H1 (cell line): ENCODE data around the gene ERICH2. TPM values are rescaled to one million over a fixed set of nuclear protein-coding genes. Genes with fewer than 3 reads are reported as not detected.
A peak's percentile ranks its signal among the peaks of the same experiment; 100 is the strongest.

Source experiments
- CTCF ChIA-PET: fragments of 300-600 bp; sonication (Branson Sonifier 250); formaldehyde crosslinking; loops from one replicate; lab custom pipeline; 2021; ENCODE audit not compliant: partially characterized antibody; lab: Charles Lee
- POLR2A ChIA-PET: fragments of 300-600 bp; sonication (Branson Sonifier 250); formaldehyde crosslinking; loops from one replicate; lab custom pipeline; 2021; ENCODE audit warnings: inconsistent platforms; ENCODE audit not compliant: partially characterized antibody; lab: Charles Lee
- DNase-seq, 2 experiments: peaks; one replicate each; pipeline versions ENCODE4 v3.0.0 to v3.0.0-alpha.2; 2010 to 2022; ENCODE audit warnings: low spot score in 2 of 2, low read depth in 1 of 2, mixed read lengths in 1 of 2
- FAIRE-seq: peaks from 2 replicates; lab custom pipeline; 2011; peaks lifted over from hg19 to GRCh38; lab: Jason Lieb, UNC
- H2AFZ ChIP-seq: 2 replicates; pipeline ENCODE4 v1.8.1; 2012; ENCODE audit warnings: low read length, inconsistent platforms
- H2AK5ac ChIP-seq: 2 replicates; pipeline ENCODE4 v1.6.1; 2013; ENCODE audit warnings: low read depth, low read length
- H2BK120ac ChIP-seq: replicated peaks from 2 replicates; pipeline ENCODE3; 2013; ENCODE audit warnings: low read depth, low read length, inconsistent platforms
- H2BK12ac ChIP-seq: 2 replicates; pipeline ENCODE4 v1.6.1; 2013; ENCODE audit warnings: low read depth, low read length
- H2BK15ac ChIP-seq: 2 replicates; pipeline ENCODE4 v1.6.1; 2013; ENCODE audit warnings: low read length
- H2BK20ac ChIP-seq: 2 replicates; pipeline ENCODE4 v1.6.1; 2013; ENCODE audit warnings: low read length
- H2BK5ac ChIP-seq: 2 replicates; pipeline ENCODE4 v1.6.1; 2013; ENCODE audit warnings: low read depth, low read length
- H3K14ac ChIP-seq: 2 replicates; pipeline ENCODE4 v1.6.1; 2013; ENCODE audit warnings: inconsistent platforms; ENCODE audit not compliant: insufficient read length
- H3K18ac ChIP-seq: 2 replicates; pipeline ENCODE4 v1.6.1; 2013; ENCODE audit warnings: low read length; ENCODE audit errors: extremely low read depth
- H3K23ac ChIP-seq: 2 replicates; pipeline ENCODE4 v1.6.1; 2013; ENCODE audit warnings: inconsistent platforms; ENCODE audit not compliant: insufficient read length
- H3K23me2 ChIP-seq: 2 replicates; pipeline ENCODE4 v1.6.1; 2013; ENCODE audit warnings: low read depth, low read length
- H3K27ac ChIP-seq: 2 replicates; pipeline ENCODE4 v1.6.1; 2011; ENCODE audit warnings: low read depth, low read length, inconsistent platforms
- H3K27me3 ChIP-seq, 4 experiments: replicated peaks in 1 of 4; 1 replicate in 1 of 4; 2 replicates in 3 of 4; pipeline versions ENCODE4 v1.6.1 to v1.8.1; 2011 to 2013; ENCODE audit warnings: low read length in 3 of 4, mild to moderate bottlenecking in 3 of 4, inconsistent platforms in 2 of 4, mixed read lengths in 2 of 4, moderate library complexity in 1 of 4; ENCODE audit not compliant: control insufficient read depth in 3 of 4, insufficient read depth in 3 of 4; ENCODE audit errors: extremely low read depth in 1 of 4
- H3K36me3 ChIP-seq, 4 experiments: 2 replicates each; pipeline versions ENCODE4 v1.6.1 to v1.8.1; 2011 to 2013; ENCODE audit warnings: mild to moderate bottlenecking in 4 of 4, low read length in 3 of 4, moderate library complexity in 2 of 4, control low read depth in 1 of 4, inconsistent platforms in 1 of 4; ENCODE audit not compliant: insufficient read depth in 4 of 4, control insufficient read depth in 2 of 4
- H3K4ac ChIP-seq: replicated peaks from 2 replicates; pipeline ENCODE3; 2013; ENCODE audit warnings: low read length, low read depth, mixed read lengths, inconsistent platforms; ENCODE audit not compliant: insufficient read length
- H3K4me1 ChIP-seq, 4 experiments: replicated peaks in 1 of 4; 1 replicate in 1 of 4; 2 replicates in 3 of 4; pipeline versions ENCODE4 v1.6.1 to v1.8.1; 2011 to 2013; ENCODE audit warnings: low read length in 3 of 4, inconsistent platforms in 2 of 4, mixed read lengths in 1 of 4; ENCODE audit not compliant: insufficient read depth in 4 of 4, control insufficient read depth in 3 of 4
- H3K4me2 ChIP-seq, 2 experiments: 2 replicates each; pipeline versions ENCODE4 v1.6.1 to v1.8.1; 2011 to 2013; ENCODE audit warnings: low read depth in 2 of 2, low read length in 2 of 2, control low read depth in 1 of 2, inconsistent platforms in 1 of 2, mild to moderate bottlenecking in 1 of 2; ENCODE audit not compliant: insufficient read depth in 1 of 2
- H3K4me3 ChIP-seq, 4 experiments: fragments of 200-600, 300-600 bp in 1 of 4; sonication (generic), shearing (Covaris generic), sonication (Bioruptor Twin) in 1 of 4; 2 replicates each; pipeline versions ENCODE4 v1.5.1 to v1.8.1; 2011 to 2016; ENCODE audit warnings: low read length in 4 of 4, low read depth in 3 of 4, control low read depth in 2 of 4, inconsistent platforms in 2 of 4, mild to moderate bottlenecking in 2 of 4, mixed read lengths in 1 of 4, moderate library complexity in 1 of 4; ENCODE audit not compliant: insufficient read depth in 2 of 4; ENCODE audit errors: extremely low read depth in 1 of 4
- H3K56ac ChIP-seq: replicated peaks from 2 replicates; pipeline ENCODE3; 2013; ENCODE audit warnings: low read depth, mild to moderate bottlenecking, mixed read lengths, low read length, inconsistent platforms; ENCODE audit not compliant: insufficient read length
- H3K79me1 ChIP-seq: 2 replicates; pipeline ENCODE4 v1.6.1; 2013; ENCODE audit warnings: low read depth, low read length, control low read depth
- H3K79me2 ChIP-seq, 2 experiments: 2 replicates each; pipeline versions ENCODE4 v1.6.1 to v1.8.1; 2012 to 2013; ENCODE audit warnings: low read length in 2 of 2, mild to moderate bottlenecking in 2 of 2, inconsistent platforms in 1 of 2; ENCODE audit not compliant: insufficient read depth in 2 of 2, control insufficient read depth in 1 of 2
- H3K9ac ChIP-seq, 4 experiments: replicated peaks in 1 of 4; 1 replicate in 1 of 4; 2 replicates in 3 of 4; pipeline versions ENCODE4 v1.6.1 to v1.8.1; 2011 to 2013; ENCODE audit warnings: low read depth in 3 of 4, low read length in 3 of 4, control low read depth in 2 of 4, mild to moderate bottlenecking in 2 of 4, moderate library complexity in 2 of 4, inconsistent platforms in 1 of 4; ENCODE audit errors: extremely low read depth in 1 of 4
- H3K9me3 ChIP-seq, 2 experiments: 2 replicates each; pipeline versions ENCODE4 v1.6.1 to v1.8.1; 2012 to 2013; ENCODE audit warnings: mild to moderate bottlenecking in 2 of 2, moderate library complexity in 2 of 2, control low read depth in 1 of 2, inconsistent platforms in 1 of 2, low read depth in 1 of 2, low read length in 1 of 2, mixed read lengths in 1 of 2; ENCODE audit not compliant: insufficient read depth in 2 of 2
- H4K20me1 ChIP-seq, 2 experiments: replicated peaks in 1 of 2; 2 replicates each; pipeline versions ENCODE3 to v1.8.1; 2011 to 2013; ENCODE audit warnings: inconsistent platforms in 2 of 2, low read length in 2 of 2, mild to moderate bottlenecking in 1 of 2; ENCODE audit not compliant: insufficient read depth in 2 of 2, control insufficient read depth in 1 of 2
- H4K5ac ChIP-seq: 2 replicates; pipeline ENCODE4 v1.6.1; 2013; ENCODE audit warnings: low read length, low read depth, mixed read lengths, inconsistent platforms; ENCODE audit not compliant: insufficient read length
- H4K8ac ChIP-seq: 2 replicates; pipeline ENCODE4 v1.8.0; 2013; ENCODE audit warnings: mild to moderate bottlenecking, moderate library complexity, low read length, inconsistent platforms; ENCODE audit not compliant: insufficient read depth; ENCODE audit errors: extremely low read depth
- H4K91ac ChIP-seq: replicated peaks from 2 replicates; pipeline ENCODE3; 2013; ENCODE audit warnings: low read length, mixed read lengths, inconsistent platforms; ENCODE audit not compliant: insufficient read length
- BACH1 ChIP-seq: IDR thresholded peaks from 2 replicates; pipeline ENCODE4 v1.6.1; 2012; ENCODE audit warnings: low read length, improper control_type of control experiment
- JUN ChIP-seq: IDR thresholded peaks from 2 replicates; pipeline ENCODE4 v1.6.1; 2011; ENCODE audit warnings: low read depth, mild to moderate bottlenecking, improper control_type of control experiment, low read length
- KDM4A ChIP-seq: IDR thresholded peaks from one replicate; pipeline ENCODE4 v1.7.1; 2012; ENCODE audit warnings: low read depth, mild to moderate bottlenecking, moderate library complexity, low read length, inconsistent platforms; ENCODE audit not compliant: severe bottlenecking
- NRF1 ChIP-seq: IDR thresholded peaks from 2 replicates; pipeline ENCODE4 v1.6.1; 2011; ENCODE audit warnings: mild to moderate bottlenecking, low read depth, low read length, improper control_type of control experiment
- WGBS, 2 experiments: shearing (Covaris generic) in 1 of 2; methylation state at CpG; one replicate each; pipeline versions ENCODE4 v1.1.6 to v1.1.7; 2013 to 2015; ENCODE audit warnings: low lambda C conversion rate in 2 of 2, mixed read lengths in 2 of 2, inconsistent platforms in 1 of 2, low coverage in 1 of 2, missing lambda C conversion rate in 1 of 2; ENCODE audit not compliant: insufficient replicate concordance in 2 of 2, insufficient coverage in 1 of 2, insufficient read length in 1 of 2; ENCODE audit errors: extremely low coverage in 1 of 2, missing lambda C conversion rate in 1 of 2; 5-methylcytosine and 5-hydroxymethylcytosine counted together
- polyA plus RNA-seq, 7 experiments: library from polyadenylated mRNA; depleted of rRNA in 3 of 7; stranded (reverse) in 5 of 7; unstranded in 2 of 7; fragments of >200 nt in 5 of 7; fragments of 200-250 nt in 2 of 7; gene quantifications; 1 replicate in 5 of 7; 2 replicates in 1 of 7; 4 replicates in 1 of 7; pipeline versions ENCODE4 v1.2.1 to v1.2.3, GENCODE V29; 2011 to 2013; ENCODE audit warnings: missing spikeins in 2 of 7, mixed read lengths in 2 of 7
- total RNA-seq: library from RNA; stranded (reverse); fragmentation: NEBNext Ultra II Directional; extraction: Animal tissue kit (Norgen Biotek cat#: 25700); gene quantifications from 2 replicates; pipeline ENCODE4 v1.2.1, GENCODE V29; 2021
- TF ChIP-seq, protein P1 (sequence below): IDR thresholded peaks from 2 replicates; pipeline ENCODE4 v1.6.1; 2012; ENCODE audit warnings: inconsistent platforms
- TF ChIP-seq, protein P2 (sequence below): IDR thresholded peaks from 2 replicates; pipeline ENCODE4 v1.6.1; 2012; ENCODE audit warnings: low read length, inconsistent platforms
- TF ChIP-seq, protein P3 (sequence below), 3 experiments: IDR thresholded peaks; 1 replicate in 2 of 3; 2 replicates in 1 of 3; pipeline versions ENCODE4 v1.5.1 to v1.6.1; 2011; ENCODE audit warnings: low read length in 3 of 3, mild to moderate bottlenecking in 3 of 3, inconsistent platforms in 2 of 3, low read depth in 1 of 3, moderate library complexity in 1 of 3; ENCODE audit not compliant: insufficient read depth in 1 of 3; ENCODE audit errors: control extremely low read depth in 1 of 3

The ERICH2 gene
- total and polyA plus RNA-seq, 2 of the 8 experiments (the other 6 are each of a cell fraction or from before 2014, with no cell fraction given): 0.20 to 2.1 TPM

DNA sequence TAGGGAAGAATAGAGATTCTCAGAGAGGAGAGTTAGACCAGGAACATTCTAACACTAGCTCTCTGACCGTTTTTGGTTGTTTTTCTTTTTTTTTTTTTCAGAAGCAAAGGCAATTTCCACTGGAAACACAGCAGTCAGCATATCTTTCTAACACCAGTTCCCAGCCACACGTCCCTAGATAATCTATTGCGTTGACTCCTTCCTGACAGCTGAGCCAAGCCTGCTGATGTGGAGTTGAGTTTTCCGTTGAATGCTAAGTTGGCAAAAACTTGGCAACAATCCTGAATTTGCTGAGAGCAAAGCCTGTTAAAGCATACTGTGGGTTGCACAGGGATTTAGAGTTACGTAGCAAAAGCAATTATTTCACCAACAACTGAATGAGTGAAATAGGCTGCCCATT lies 65.8 kb downstream of the ERICH2 start:
- no peaks in the 10 kb centered on the region for H3K27me3 ChIP-seq
- H3K23me2 ChIP-seq: no peaks in the 10 kb centered on the region
- no peak overlapping the region for H3K27ac ChIP-seq
- H3K18ac ChIP-seq: no peak overlapping the region
- H3K9me3 ChIP-seq: no peaks in the 10 kb centered on the region
- CTCF ChIA-PET: interaction anchor here (1.4 kb wide), 1 partner anchor 37 kb away, joined by 3 read pairs; no protein-coding TSS in a partner anchor
- POLR2A ChIA-PET: no interaction called here
- no peak overlapping the region for H4K5ac ChIP-seq
- TF ChIP-seq JUN: no peak
- TF ChIP-seq, protein P1, sequence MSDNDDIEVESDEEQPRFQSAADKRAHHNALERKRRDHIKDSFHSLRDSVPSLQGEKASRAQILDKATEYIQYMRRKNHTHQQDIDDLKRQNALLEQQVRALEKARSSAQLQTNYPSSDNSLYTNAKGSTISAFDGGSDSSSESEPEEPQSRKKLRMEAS: no peak
- TF ChIP-seq BACH1: no peak
- no peak for TF ChIP-seq NRF1
- no peak for TF ChIP-seq KDM4A
- TF ChIP-seq, protein P2, sequence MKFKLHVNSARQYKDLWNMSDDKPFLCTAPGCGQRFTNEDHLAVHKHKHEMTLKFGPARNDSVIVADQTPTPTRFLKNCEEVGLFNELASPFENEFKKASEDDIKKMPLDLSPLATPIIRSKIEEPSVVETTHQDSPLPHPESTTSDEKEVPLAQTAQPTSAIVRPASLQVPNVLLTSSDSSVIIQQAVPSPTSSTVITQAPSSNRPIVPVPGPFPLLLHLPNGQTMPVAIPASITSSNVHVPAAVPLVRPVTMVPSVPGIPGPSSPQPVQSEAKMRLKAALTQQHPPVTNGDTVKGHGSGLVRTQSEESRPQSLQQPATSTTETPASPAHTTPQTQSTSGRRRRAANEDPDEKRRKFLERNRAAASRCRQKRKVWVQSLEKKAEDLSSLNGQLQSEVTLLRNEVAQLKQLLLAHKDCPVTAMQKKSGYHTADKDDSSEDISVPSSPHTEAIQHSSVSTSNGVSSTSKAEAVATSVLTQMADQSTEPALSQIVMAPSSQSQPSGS: no peak
- TF ChIP-seq, protein P3, sequence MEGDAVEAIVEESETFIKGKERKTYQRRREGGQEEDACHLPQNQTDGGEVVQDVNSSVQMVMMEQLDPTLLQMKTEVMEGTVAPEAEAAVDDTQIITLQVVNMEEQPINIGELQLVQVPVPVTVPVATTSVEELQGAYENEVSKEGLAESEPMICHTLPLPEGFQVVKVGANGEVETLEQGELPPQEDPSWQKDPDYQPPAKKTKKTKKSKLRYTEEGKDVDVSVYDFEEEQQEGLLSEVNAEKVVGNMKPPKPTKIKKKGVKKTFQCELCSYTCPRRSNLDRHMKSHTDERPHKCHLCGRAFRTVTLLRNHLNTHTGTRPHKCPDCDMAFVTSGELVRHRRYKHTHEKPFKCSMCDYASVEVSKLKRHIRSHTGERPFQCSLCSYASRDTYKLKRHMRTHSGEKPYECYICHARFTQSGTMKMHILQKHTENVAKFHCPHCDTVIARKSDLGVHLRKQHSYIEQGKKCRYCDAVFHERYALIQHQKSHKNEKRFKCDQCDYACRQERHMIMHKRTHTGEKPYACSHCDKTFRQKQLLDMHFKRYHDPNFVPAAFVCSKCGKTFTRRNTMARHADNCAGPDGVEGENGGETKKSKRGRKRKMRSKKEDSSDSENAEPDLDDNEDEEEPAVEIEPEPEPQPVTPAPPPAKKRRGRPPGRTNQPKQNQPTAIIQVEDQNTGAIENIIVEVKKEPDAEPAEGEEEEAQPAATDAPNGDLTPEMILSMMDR (IDR thresholded peaks at IDR 0.05; ENCODE audit: control extremely low read depth in 1 of 3, insufficient read depth in 1 of 3, low read depth in 1 of 3, low read length in 3 of 3): 0 out of 4 replicates have a peak, but pooled peaks of 1 of the 3 experiments have one; percentile 1
- DNase-seq (no peak), FAIRE-seq (no peak)
- no peak overlapping the region for H3K4me2 ChIP-seq
- H4K91ac ChIP-seq: no peak overlapping the region
- H2AK5ac ChIP-seq: no peak overlapping the region
- H4K8ac ChIP-seq: no peak overlapping the region
- no peak overlapping the region for H3K4ac ChIP-seq
- H2BK12ac ChIP-seq: no peak overlapping the region
- H2BK5ac ChIP-seq: no peak overlapping the region
- no peak overlapping the region for H3K23ac ChIP-seq
- H3K36me3 ChIP-seq: no peaks in the 10 kb centered on the region; a peak in 1 of 8 replicates
- H3K4me1 ChIP-seq: no peaks in the 10 kb centered on the region
- H3K79me1 ChIP-seq: no peaks in the 10 kb centered on the region
- WGBS, 2 experiments: 95% methylated on average over 5 of the region's 5 CpGs; no CpG with 5 or more reads in 1 of the 2 experiments
- H3K4me3 ChIP-seq: no peak overlapping the region
- no peaks in the 10 kb centered on the region for H4K20me1 ChIP-seq
- no peak overlapping the region for H3K9ac ChIP-seq
- H2BK120ac ChIP-seq: no peak overlapping the region
- no peaks in the 10 kb centered on the region for H3K79me2 ChIP-seq
- H2BK15ac ChIP-seq: no peak overlapping the region
- no peak overlapping the region for H2BK20ac ChIP-seq
- no peak overlapping the region for H3K14ac ChIP-seq
- no peak overlapping the region for H2AFZ ChIP-seq
- no peak overlapping the region for H3K56ac ChIP-seq
